Ureter (tissue), 1 donor: ENCODE data around the gene RNU1-2. TPM values are rescaled to one million over a fixed set of nuclear protein-coding genes. Genes with fewer than 3 reads are reported as not detected.
"Not testable (repeated sequence)": the region's sequence is repeated elsewhere in the genome, so short reads cannot be mapped to it uniquely, and the experiment has no call there.

Experiments used
- DNase-seq: peaks from one replicate; pipeline ENCODE4 v3.0.0-alpha.2; 2020; ENCODE audit warnings: low spot score
- total RNA-seq: library from RNA; stranded (reverse); gene quantifications from one replicate; pipeline ENCODE4 v1.2.4, GENCODE V29; 2023
- donor health status: DM: yes; HTN: yes; CAD: no.

Gene RNU1-2
- total RNA-seq, 1 donor from 2014 or later: 1,626 TPM

GRCh38 chr1:16925635-16926490, 30.1 kb downstream of the RNU1-2 start:
- DNase-seq: peak; percentile 88

- DNase-seq: no peak
Measured at GRCh38 chr1:16926491-16927073, 30.8 kb downstream of the RNU1-2 start.

DNA sequence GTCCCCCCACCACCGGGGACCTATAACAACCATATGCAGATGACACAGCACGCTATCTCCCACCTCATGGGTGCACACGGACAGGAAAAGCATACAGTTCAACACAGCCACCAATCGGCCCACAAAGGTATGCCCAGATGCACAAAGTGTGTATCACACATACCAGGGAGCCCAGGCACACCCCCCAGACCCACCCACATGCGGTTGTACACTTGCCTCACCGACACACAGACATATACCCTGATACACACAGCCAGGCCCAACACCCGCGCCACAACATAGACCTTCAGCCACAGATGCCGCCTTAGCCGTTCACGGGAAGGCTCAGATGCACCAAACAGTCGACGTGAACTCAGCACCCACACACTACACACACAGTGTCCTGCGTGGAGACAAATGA, 31.5 kb downstream of the RNU1-2 start:
- no peak for DNase-seq

GRCh38 chr1:16927711-16928485, 32.1 kb downstream of the RNU1-2 start:
- no peak for DNase-seq

DNA sequence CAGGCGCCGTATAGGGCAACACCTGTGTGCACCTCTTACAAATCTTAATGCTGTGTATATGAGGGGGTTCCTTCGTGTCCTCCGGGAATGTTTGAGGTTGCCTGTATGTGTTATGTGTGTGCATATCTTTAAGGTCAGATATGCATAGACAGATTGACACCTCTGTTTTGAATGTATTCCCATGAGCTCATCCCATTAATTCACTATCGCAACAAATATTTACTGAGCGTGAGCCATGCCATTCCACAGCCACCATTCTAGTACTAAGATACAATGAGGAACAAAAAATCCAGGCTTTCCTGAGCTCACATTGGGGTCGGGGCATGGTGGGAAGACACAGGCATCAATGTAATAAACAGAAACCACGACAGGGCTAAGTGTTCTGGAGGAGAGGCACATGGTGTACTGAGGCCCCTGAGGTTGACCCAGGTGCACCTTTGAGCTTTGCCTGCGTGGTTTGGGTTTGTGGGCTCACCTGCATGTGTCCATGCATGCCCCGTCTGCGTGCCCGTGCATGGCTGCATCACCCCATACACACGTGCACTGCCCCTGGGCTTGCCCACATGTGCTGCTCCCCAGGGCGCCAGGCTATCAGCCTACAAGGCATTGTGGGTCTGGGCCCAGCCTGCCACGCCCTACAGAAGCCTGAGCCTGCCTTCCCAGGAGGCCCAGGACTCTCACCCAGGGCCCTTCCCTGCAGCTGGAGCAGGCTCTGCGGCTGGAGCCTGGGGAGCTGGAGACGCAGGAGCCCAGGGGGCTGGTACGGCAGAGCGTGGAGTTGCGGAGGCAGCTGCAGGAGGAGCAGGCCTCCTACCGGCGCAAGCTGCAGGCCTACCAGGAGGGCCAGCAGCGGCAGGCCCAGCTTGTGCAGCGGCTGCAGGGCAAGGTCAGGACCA, 33.6 kb downstream of the RNU1-2 start:
- DNase-seq: not testable (repeated sequence)

GRCh38 chr1:16931206-16931934, 35.6 kb downstream of the RNU1-2 start:
- DNase-seq: not testable (repeated sequence)

GRCh38 chr1:16933945-16934344, 38.2 kb downstream of the RNU1-2 start:
- not testable (repeated sequence) for DNase-seq

DNA sequence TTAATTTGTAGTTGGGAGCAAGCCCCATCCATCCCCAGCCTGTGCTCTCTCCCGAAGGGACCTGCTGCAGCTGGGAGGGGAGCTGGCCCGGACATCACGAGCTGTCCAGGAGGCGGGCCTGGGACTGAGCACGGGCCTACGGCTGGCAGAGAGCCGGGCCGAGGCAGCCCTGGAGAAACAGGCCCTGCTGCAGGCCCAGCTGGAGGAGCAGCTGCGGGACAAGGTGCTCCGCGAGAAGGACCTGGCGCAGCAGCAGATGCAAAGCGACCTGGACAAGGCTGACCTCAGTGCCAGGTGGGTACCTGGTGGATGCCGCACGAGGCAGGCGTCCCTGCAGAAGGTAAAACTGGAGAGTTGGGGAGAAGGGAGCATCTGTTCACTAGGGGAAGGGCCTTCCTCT, 40.8 kb downstream of the RNU1-2 start:
- not testable (repeated sequence) for DNase-seq

DNA sequence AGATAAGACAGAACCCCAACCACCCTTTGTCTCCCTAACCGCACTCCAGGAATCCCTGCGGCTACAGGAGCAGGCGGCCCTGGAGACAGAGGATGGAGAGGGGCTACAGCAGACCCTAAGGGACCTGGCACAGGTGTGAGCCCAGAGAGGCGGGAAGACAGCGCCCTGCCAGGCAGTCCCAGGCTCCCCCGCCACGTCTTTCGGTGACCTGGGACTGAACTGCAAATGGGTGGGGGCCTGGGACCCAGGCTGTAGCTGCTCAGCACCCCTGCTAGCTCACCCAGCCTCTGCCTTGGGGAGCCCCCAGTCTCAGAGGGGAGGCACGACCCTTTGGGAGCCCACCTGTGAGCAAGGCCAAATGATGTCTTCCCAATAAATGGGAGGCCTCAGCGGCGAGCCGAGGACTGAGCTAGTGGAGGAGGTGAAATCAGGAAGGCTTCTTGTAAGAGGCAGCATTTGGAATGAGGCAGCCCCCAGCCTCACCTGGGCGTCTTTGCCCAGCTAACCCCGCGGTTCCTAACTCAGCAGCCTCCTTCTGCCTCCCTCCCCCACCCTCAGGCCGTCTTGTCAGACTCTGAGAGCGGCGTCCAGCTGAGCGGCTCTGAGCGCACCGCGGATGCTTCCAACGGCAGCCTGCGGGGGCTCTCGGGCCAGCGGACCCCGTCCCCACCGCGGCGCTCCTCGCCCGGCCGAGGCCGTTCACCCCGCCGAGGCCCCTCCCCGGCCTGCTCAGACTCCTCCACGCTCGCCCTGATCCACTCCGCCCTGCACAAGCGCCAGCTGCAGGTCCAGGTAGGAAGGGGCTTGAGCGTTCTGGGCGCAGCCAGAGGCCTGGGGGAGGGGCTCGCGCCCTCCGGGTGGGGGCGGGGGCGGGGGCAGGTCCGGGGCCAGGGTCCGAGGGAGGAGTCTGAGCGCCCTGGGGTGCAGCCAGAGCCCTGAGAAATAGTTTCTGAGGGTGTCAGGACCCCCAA, 42.9 kb downstream of the RNU1-2 start:
- DNase-seq: no peak

DNA sequence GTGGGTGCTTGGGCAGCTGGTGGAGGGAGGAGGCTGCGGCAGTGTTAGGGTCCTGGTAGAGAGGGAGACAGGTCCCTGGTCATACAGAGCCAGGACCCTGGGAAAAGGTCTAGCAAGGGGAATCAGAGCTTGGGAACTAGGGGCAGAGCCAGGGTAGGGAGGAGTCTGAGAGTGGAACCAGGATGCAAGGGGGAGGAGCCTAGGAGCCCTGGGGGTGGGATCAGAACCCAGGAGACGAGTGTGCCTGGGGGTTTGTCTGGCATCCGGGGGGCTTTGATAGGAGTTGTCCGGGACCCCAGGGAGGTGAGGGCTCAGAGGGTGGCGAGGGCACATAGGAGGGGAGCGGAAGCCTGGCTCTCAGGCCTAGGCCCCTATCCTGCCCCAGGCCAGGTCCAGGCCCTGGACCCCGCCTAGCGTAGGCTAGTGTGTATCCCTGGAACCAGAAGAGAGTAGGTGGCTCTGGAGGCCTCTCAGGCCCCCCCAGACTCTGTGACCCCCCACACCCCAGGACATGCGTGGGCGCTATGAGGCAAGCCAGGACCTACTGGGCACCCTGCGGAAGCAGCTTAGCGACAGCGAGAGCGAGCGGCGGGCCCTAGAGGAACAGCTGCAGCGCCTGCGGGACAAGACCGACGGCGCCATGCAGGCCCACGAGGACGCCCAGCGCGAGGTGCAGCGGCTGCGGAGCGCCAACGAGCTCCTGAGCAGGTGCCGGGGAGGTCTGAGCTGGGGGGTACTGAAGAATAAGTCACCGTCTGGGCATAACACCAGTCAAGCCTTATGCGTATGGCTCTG, 43.8 kb downstream of the RNU1-2 start:
- not testable (repeated sequence) for DNase-seq

- DNase-seq: no peak
Measured at GRCh38 chr1:16944038-16944437, 48.3 kb downstream of the RNU1-2 start.

GRCh38 chr1:16945512-16945911, 49.7 kb downstream of the RNU1-2 start:
- DNase-seq: not testable (repeated sequence)

Other genes with a start within 250 kb of the RNU1-2 start
- 1,626 TPM for gene RNU1-3, start 229.0 kb upstream of the RNU1-2 start, total RNA-seq
- gene RNU1-4, start 155.5 kb upstream of the RNU1-2 start, total RNA-seq: 1,626 TPM
- gene CROCC, start 26.0 kb downstream of the RNU1-2 start, total RNA-seq: 38.5 TPM
- gene MFAP2, start 84.6 kb downstream of the RNU1-2 start, total RNA-seq: 7.1 TPM
- gene ATP13A2, start 115.9 kb downstream of the RNU1-2 start, total RNA-seq: 33.7 TPM
- 64.1 TPM for gene SDHB, start 158.1 kb downstream of the RNU1-2 start, total RNA-seq
- 1.8 TPM for gene PADI2, start 223.5 kb downstream of the RNU1-2 start, total RNA-seq